Calu3 (cell line): Measurements from ENCODE around the gene ADGRA3. TPM values are rescaled to one million over a fixed set of nuclear protein-coding genes. Genes with fewer than 3 reads are reported as not detected.

Source experiments
- BruUV-seq: library from RNA; stranded (reverse); fragments of 400-500 nt; replicated peaks from 2 replicates; lab custom pipeline; 2021; lab: Mats Ljungman, UMichigan
- CTCF ChIA-PET: fragments of 300-600 bp; sonication (Branson Sonifier 250); formaldehyde crosslinking; loops from one replicate; lab custom pipeline; 2022; ENCODE audit warnings: antibody characterized with exemption; lab: Charles Lee
- DNase-seq: peaks from one replicate; pipeline ENCODE4 v3.0.0; 2022
- H3K27ac Mint-ChIP-seq: one replicate; pipeline ENCODE4 v1.8.0; 2022; ENCODE audit warnings: mixed read lengths; ENCODE audit not compliant: unreplicated experiment
- H3K27me3 Mint-ChIP-seq: one replicate; pipeline ENCODE4 v1.8.0; 2022; ENCODE audit warnings: mixed read lengths; ENCODE audit not compliant: unreplicated experiment
- H3K36me3 Mint-ChIP-seq: one replicate; pipeline ENCODE4 v1.8.0; 2022; ENCODE audit warnings: mild to moderate bottlenecking, moderate library complexity, mixed read lengths; ENCODE audit not compliant: insufficient read depth, unreplicated experiment
- H3K4me1 Mint-ChIP-seq: one replicate; pipeline ENCODE4 v1.8.0; 2022; ENCODE audit warnings: mild to moderate bottlenecking, low read depth, mixed read lengths; ENCODE audit not compliant: unreplicated experiment
- H3K4me3 Mint-ChIP-seq: one replicate; pipeline ENCODE4 v1.8.0; 2022; ENCODE audit warnings: mild to moderate bottlenecking, low read depth, moderate library complexity, mixed read lengths; ENCODE audit not compliant: unreplicated experiment
- H3K9me3 Mint-ChIP-seq: one replicate; pipeline ENCODE4 v1.8.0; 2022; ENCODE audit warnings: low read depth, mixed read lengths; ENCODE audit not compliant: unreplicated experiment
- intact Hi-C: fragments of 100-400 bp; cut with micrococcal nuclease; formaldehyde crosslinking; loops from one replicate; pipeline ENCODE4 v1.10.0; 2022; ENCODE audit not compliant: unreplicated experiment
- total RNA-seq: library from RNA; stranded (reverse); gene quantifications from 2 replicates; pipeline ENCODE4 v1.2.3, GENCODE V29; 2022
- TF ChIP-seq, protein P1 (sequence below): fragments of 200-600 bp; IDR thresholded peaks from one replicate; pipeline ENCODE4 v1.8.0; 2022; ENCODE audit warnings: antibody characterized with exemption; ENCODE audit not compliant: unreplicated experiment

ADGRA3 gene
- total RNA-seq, 1 experiment from 2014 or later = 63.2 TPM

- Mint-ChIP-seq H3K27me3 (no peaks in the 10 kb centered on the region), H3K9me3 (no peaks in the 10 kb centered on the region), H3K4me3 (no peak overlapping the region), H3K36me3 (peaks cover 6% of the 10 kb centered on the region), H3K4me1 (peaks cover 57% of the 10 kb centered on the region), H3K27ac (no peak overlapping the region)
- DNase-seq = no peak
- intact Hi-C loops = no loop called here
- CTCF ChIA-PET = no interaction called here
- BruUV-seq = no TSS peak
- TF ChIP-seq, protein P1, sequence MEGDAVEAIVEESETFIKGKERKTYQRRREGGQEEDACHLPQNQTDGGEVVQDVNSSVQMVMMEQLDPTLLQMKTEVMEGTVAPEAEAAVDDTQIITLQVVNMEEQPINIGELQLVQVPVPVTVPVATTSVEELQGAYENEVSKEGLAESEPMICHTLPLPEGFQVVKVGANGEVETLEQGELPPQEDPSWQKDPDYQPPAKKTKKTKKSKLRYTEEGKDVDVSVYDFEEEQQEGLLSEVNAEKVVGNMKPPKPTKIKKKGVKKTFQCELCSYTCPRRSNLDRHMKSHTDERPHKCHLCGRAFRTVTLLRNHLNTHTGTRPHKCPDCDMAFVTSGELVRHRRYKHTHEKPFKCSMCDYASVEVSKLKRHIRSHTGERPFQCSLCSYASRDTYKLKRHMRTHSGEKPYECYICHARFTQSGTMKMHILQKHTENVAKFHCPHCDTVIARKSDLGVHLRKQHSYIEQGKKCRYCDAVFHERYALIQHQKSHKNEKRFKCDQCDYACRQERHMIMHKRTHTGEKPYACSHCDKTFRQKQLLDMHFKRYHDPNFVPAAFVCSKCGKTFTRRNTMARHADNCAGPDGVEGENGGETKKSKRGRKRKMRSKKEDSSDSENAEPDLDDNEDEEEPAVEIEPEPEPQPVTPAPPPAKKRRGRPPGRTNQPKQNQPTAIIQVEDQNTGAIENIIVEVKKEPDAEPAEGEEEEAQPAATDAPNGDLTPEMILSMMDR = no peak
These were observed 35.1 kb downstream of the ADGRA3 start for GRCh38 chr4:22480675-22481327.

DNA sequence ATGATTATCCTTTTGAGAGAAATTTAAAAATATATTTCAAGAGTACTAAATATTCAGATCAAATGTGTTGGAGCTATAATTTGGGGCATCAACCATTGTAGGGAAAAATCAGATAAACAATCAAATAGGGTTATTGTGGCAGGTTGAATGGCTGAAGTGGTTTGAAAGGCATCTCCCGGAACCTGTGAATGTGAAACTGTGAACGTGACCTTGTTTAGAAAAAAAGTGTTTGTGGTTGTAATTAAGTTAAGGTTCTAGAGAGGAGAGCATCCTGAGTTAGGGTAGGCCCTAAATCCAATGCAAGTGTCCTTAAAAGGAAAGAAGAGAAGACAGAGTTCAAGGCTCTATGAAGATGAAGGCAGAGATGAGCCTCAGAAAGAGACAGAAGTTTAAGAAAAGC is 37.4 kb downstream of the ADGRA3 start:
- no peaks in the 10 kb centered on the region for H3K9me3 Mint-ChIP-seq
- peak overlapping the region; percentile 15 for H3K27ac Mint-ChIP-seq
- no peak overlapping the region for H3K4me3 Mint-ChIP-seq
- intact Hi-C loops = no loop called here
- no TSS peak for BruUV-seq
- TF ChIP-seq, protein P1 = no peak
- CTCF ChIA-PET = no interaction called here
- H3K4me1 Mint-ChIP-seq = peaks cover 53% of the 10 kb centered on the region
- no peaks in the 10 kb centered on the region for H3K36me3 Mint-ChIP-seq
- no peak for DNase-seq
- H3K27me3 Mint-ChIP-seq = no peaks in the 10 kb centered on the region

- Mint-ChIP-seq H3K9me3 (no peaks in the 10 kb centered on the region), H3K27ac (no peak overlapping the region), H3K4me1 (peaks cover 47% of the 10 kb centered on the region), H3K4me3 (no peak overlapping the region), H3K27me3 (no peaks in the 10 kb centered on the region), H3K36me3 (no peaks in the 10 kb centered on the region)
- no TSS peak for BruUV-seq
- DNase-seq = no peak
- CTCF ChIA-PET = no interaction called here
- intact Hi-C loops = no loop called here
- TF ChIP-seq, protein P1 = no peak
These were observed 38.1 kb downstream of the ADGRA3 start for GRCh38 chr4:22477813-22478182.

GRCh38 chr4:22477136-22477812 is 38.6 kb downstream of the ADGRA3 start:
- CTCF ChIA-PET = no interaction called here
- H3K4me3 Mint-ChIP-seq = no peak overlapping the region
- H3K27me3 Mint-ChIP-seq = no peaks in the 10 kb centered on the region
- no TSS peak for BruUV-seq
- no peak for DNase-seq
- H3K4me1 Mint-ChIP-seq = peaks cover 43% of the 10 kb centered on the region
- no peaks in the 10 kb centered on the region for H3K9me3 Mint-ChIP-seq
- H3K27ac Mint-ChIP-seq = no peak overlapping the region
- TF ChIP-seq, protein P1 = no peak
- intact Hi-C loops = no loop called here
- no peaks in the 10 kb centered on the region for H3K36me3 Mint-ChIP-seq
